ENCODE data around the gene RABGGTB. TPM values are rescaled to one million over a fixed set of nuclear protein-coding genes. Genes with fewer than 3 reads are reported as not detected.
"Not testable (repeated sequence)": the region's sequence is repeated elsewhere in the genome, so short reads cannot be mapped to it uniquely, and the experiment has no call there.

Gene RABGGTB
- 105 and 109 TPM in 2 replicates for polyA plus RNA-seq (2014; cell fraction: cytosol; rRNA removed)
- polyA plus RNA-seq (2014; cell fraction: nucleus; rRNA removed), result 209 and 222 TPM in 2 replicates

DNA sequence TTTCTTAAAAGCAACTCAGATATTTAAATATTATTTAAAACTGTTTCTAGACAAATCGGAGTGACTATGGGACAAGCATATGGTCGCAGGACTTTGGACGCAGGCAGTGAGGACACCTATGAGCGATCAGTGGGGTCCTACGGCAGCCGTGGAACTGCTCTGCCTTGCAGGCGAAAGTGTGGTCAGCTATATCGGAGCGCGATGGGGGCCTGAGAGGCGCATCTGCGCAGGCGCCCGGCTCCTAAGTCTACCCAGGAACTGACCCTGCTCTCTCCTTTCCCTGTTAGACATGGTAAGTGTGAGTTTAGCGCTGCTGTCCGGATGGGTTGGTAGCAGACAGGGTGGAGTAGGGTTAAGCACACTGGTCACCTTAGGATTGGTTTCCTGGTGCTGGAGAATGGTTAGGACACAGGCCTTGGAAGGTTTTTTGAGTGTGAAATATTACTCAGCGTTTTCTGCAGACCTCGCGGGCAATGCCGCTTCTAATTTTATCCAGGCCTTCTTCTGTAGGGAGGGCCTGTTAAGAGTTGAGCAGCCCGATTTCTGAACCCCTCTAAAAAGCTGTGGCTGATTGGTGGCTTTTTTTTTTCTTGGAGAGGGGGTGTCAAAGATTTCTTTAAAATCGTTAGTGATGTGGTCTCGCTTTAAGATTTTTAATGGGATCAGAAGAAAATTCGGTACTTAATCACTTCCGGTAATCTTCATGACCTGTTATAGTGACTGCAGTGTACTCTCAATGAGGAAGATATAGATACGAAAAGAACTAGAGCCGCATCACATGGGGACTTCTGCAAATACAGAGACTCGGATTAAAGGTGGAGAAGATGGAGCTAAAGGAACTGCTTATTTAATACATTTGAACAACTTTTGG, at the start of gene RABGGTB:
TSS of gene RABGGTB (plus strand) at position 274 of the 871 bp plus-strand sequence. CDS start at position 290, 16 bp downstream.
- peak; percentile 95 for DNase-seq (ENCODE audit: low spot score)

DNA sequence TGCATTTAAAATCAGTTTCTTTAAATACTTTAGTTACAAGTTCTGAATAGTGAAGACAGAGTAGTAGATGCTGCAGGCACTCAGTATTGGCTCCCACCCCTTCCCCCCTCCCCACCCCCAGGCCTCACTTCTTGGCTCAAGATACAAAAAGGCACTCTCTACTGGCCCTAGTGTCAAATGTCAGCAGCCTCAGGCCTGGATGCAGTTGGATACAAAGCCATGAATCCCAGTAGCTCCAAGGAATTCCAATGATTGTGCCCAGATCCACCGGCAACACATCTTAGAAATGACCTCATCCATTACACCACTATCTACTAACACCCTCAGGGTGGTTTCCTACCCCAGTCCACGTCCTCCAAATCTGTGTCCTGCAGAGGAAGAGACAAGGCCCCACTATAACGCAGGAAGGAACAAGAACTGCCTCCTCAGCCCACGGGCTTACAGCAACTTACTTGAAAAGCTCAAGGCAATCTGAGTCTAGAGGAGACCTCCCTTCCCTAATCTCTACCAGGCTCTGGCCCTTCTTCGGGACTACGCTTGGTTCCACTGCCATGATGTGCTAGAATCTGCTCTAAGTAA, 43.9 kb upstream of the RABGGTB start:
- DNase-seq (ENCODE audit: low spot score), result no peak

DNA sequence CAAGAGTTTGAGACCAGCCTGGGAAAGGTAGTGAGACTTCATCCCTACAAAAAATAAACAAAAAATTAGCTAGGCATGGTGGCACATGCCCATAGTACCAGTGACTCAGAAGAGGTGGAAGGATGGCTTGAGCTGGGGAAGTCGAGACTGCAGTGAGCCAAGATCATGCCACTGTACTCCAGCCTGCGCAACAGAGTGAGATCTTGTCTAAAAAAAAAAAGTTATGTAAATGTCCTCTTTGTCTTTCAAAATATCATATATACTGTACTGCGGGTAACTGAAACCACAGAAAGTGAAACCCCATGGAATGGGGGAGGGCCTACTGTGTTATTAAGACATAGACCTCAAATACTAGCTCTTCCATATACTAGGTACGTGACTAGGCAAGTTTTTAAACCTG, 40.8 kb upstream of the RABGGTB start:
- DNase-seq (ENCODE audit: low spot score), result no peak

DNA sequence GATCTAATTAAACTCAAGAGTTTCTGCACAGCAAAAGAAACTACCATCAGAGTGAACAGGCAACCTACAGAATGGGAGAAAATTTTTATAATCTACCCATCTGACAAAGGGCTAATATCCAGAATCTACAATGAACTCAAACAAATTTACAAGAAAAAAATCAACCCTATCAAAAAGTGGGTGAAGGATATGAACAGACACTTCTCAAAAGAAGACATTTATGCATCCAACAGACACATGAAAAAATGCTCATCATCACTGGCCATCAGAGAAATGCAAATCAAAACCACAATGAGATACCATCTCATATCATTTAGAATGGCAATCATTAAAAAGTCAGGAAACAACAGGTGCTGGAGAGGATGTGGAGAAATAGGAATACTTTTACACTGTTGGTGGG, 28.8 kb upstream of the RABGGTB start:
- not testable (repeated sequence) for DNase-seq (ENCODE audit: low spot score)

DNA sequence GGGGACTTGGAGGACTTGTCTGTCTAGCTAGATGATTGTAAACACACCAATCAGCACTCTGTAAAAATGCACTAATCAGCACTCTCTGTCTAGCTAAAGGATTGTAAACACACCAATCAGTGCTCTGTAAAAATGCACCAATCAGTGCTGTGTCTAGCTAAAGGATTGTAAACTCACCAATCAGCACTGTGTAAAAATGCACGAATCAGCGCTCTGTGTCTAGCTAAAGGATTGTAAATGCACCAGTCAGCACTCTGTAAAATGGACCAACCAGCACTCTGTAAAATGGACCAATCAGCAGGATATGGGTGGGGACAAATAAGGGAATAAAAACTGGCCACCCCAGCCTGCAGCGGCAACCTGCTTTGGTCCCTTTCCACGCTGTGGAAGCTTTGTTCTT, 27.5 kb upstream of the RABGGTB start:
- DNase-seq (ENCODE audit: low spot score), result not testable (repeated sequence)

DNA sequence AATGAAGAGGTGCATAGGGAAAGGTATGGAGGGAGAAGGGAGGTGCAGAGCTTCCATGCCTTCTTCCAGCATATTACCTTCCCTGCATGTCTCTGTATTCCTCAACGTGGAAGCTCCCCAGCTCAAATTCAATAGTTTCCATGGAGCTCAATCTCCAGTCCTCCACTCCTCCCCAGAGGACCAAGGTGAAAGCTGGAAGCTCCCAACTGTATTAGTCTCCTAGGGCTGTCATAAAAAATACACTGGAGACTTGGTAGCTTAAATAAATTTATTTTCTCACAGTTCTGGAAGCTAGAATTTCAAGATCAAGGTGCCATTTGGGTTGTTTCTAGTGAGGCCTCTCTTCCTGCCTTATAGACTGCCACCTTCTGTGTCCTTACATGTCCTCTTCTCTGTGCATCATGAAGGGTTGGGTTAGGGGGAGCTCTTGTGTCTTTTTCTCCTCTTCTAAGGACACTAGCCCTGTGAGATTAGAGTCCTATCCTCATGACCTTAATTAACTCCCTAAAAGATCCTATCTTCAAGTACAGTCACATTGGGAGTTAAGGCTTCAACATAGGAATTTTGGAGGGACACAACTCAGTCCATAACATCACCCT, 21.9 kb upstream of the RABGGTB start:
- no peak for DNase-seq (ENCODE audit: low spot score)

DNA sequence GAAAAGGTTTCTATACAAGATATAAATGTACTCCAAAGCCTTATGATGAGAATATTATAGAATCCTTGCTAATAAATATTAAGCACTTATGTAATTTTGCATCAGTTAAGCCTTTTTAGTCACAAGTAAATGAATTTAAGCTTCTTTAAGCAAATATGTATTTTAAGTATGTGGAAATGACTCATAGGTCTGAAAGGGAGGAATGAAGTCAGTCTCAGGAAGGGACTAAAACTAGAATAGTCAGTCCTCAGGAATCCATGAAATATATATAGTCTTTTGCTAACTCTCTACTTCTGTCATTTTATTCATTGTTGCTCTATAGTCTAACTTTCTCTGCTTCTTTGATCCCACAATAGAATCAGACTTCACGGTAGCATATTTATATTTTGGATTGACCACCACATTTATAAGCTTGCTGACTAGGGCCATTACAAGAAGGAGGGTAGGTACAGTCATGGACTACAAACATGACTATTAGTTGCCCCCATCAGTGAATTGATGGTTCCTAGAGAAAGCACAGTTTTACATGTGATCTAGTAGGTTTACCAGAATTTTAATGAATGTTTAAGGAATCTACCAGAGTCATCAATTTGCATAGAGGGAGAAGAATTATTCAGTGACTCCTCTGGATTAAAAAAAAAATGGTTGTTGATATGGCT, 20.2 kb upstream of the RABGGTB start:
- DNase-seq (ENCODE audit: low spot score), result no peak

DNA sequence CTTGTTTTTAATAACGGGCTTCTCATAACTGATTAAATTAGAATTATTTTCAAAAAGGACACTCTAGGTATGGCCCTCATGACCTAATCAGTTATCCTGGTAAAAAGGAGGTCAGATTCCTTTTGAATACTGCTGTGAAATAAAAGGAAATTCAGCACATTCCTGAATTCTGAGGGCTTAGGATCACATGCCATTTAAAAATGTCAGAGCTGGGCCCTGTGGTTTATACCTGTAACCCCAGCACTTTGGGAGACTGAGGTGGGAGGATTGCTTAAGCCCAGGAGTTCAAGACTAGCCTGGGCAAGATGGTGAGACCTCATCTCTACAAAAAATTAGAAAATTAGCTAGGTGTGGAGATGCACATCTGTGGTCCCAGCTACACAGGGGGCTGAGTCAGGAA, 18.0 kb upstream of the RABGGTB start:
- no peak for DNase-seq (ENCODE audit: low spot score)

DNA sequence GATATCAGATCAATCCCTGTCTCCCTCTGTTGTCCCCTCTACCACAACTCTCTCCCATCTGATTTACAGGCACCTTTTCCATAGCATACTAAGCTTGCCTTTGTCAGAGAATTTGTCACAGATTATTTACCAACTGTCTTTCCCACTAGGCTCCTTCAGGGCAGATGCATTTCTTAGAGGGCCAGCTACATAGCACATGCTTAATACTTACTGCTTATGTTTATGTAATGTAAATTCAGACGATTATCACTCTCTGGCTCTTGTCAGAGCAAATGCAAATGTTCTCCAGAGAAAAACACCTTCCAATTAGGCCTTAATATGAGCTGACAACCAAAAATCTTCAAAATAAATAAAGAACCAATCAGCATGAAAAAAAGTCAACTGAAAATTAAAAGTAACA, 15.3 kb upstream of the RABGGTB start:
- no peak for DNase-seq (ENCODE audit: low spot score)

DNA sequence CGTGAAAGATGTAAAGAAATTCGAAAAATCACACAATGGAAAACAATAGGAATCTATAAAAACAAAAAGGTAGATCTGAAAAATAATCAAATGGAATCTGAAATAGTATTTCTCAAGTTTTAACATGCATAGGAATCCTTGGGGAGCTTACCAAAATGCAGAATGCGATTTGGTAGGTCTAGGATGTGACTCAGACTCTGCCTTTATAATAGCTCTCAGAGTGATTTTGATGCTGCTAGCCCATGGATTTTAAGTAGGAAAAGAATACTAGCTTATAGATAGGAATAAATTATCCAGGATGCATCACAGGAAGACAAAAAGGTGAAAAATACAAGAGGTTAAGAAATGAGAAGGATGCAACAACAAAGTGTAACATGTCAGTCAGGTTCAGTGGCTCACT, 14.1 kb upstream of the RABGGTB start:
- no peak for DNase-seq (ENCODE audit: low spot score)

DNA sequence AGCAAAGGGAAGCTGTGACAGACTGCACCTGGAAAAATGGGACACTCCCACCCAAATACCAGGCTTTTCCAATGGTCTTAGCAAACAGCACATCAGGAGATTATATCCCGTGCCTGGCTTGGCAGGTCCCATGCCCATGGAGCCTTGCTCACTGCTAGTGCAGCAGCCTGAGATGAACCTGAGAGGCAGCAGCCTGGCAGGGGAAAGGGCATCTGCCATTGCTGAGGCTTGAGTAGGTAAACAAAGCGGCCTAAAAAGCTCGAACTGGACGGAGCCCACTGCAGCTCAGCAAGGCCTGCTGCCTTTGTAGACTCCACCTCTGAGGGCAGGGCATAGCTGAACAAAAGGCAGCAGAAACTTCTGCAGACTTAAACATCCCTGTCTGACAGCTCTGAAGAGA, 8.2 kb upstream of the RABGGTB start:
- DNase-seq (ENCODE audit: low spot score), result not testable (repeated sequence)

DNA sequence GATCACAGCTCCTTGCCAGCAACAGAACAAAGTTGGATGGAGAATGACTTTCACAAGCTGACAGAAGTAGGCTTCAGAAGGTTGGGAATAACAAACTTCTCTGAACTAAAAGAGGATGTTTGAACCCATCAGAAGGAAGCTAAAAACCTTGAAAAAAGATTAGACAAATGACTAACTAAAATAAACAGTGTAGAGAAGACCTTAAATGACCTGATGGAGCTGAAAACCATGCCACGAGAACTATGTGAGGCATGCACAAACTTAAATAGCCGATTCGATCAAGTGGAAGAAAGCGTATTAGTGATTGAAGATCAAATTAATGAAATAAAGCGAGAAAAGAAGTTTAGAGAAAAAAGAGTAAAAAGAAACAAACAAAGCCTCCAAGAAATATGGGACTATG, 7.4 kb upstream of the RABGGTB start:
- not testable (repeated sequence) for DNase-seq (ENCODE audit: low spot score)

DNA sequence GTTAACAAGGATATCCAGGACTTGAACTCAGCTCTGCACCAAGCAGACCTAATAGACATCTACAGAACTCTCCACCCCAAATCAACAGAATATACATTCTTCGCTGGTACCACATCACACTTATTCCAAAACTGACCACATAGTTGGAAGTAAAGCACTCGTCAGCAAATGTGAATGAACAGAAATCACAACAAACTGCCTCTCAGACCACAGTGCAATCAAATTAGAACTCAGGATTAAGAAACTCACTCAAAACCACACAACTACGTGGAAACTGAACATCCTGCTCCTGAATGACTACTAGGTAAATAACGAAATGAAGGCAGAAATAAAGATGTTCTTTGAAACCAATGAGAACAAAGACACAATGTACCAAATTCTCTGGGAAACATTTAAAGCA, 5.9 kb upstream of the RABGGTB start:
- not testable (repeated sequence) for DNase-seq (ENCODE audit: low spot score)

DNA sequence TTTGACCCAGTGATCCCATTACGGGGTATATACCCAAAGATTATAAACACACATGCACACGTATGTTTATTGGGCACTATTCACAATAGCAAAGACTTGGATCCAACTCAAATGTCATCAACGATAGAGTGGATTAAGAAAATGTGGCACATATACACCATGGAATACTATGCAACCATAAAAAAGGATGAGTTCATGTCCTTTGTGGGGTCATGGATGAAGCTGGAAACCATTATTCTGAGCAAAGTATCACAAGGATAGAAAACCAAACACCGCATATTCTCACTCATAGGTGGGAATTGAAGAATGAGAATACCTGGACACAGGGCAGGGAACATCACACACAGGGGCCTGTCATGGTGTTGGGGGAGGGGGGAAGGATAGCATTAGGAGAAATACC, 2.1 kb upstream of the RABGGTB start:
- not testable (repeated sequence) for DNase-seq (ENCODE audit: low spot score)

DNA sequence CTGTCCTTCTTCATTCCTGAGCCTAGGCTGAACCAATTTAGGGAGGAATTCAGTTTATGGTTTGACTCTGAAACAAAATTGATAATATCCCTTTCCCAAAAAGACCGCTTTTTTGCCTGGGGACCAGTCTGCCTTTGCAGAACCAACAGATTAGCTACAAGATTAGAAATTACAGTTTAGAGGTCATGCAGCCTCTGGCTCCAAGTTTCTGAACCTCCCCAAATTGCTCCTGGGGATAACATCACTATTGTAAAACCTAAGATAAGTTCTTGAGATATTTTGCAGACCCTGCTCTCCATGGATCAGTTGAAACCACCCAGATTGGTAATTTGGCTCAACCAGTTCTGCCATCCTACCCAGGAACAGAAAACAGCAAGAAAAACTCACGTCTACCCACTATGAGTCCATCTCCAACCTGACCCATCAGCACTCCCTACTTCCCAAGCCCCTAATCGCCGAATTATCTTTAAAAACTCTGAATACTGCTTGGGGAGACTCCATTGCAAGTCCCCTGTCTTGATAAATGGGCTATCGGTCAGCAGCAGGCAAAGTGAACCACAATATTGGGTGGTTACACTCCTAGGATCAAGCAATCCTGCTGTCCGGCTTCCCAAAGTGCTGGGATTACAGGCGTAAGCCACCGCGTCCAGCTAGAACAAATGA, 605 bp upstream of the RABGGTB start:
- no peak for DNase-seq (ENCODE audit: low spot score)

DNA sequence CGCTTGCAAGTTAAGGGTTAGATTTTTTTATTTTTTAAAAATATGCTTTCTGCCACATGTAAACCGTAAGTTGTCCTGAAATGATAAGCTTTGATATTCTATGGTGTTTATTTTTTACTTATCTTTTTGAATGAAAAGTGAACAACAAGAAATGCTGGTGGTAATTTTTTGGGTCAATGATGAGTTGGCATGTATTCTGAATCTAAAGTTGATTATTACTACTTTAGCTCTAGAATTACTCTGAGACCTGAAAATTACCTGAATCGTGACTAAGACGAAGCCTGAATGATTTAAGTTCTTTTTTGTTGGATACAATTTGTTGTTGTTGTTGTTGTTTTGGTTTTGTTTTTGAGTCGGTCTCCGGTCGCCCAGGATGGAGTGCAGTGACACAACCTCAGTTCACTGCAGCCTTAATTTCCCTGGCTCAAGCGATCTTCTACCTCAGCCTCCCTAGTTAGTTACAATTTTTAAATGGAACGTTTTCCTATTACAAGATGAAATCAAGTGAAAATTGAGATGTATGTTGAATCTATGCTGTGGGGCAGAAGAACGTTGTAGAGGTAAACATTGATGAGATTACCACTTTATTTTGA, 941 bp downstream of the RABGGTB start:
- DNase-seq (ENCODE audit: low spot score), result no peak

DNA sequence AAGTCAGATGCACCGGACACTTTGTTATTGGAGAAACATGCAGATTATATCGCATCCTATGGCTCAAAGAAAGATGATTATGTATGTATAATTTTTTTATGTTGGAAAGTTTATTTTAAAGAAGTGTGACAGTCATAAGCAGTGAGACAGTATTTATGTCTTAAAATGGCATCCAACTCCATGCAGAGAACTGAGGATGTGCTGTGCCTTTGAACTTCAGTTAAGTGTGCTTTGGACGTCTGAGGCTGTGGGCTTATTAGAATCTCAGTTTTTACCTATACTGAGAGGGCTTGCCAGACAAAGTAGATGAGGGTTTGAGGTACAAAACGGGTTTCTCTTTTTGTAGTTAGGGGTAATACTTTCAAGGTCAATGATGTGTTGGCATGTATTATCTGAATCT, 1.5 kb downstream of the RABGGTB start:
- no peak for DNase-seq (ENCODE audit: low spot score)

DNA sequence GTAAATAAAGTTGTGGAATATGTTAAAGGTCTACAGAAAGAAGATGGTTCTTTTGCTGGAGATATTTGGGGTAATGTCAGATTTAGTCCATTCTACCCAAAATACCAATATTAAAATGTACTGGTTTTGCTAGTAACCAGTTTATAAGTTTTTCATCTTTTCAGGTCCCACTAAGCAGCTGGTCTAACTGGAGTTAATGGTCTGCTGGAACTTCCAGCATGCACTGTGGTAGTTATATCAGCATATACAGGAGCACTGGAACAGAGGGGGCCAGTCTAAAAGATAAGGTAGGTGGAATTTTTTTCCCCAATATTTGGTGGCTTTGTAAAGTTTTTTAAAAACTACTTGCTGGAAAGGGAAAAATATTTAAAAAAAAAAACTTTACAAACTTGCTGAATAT, 3.9 kb downstream of the RABGGTB start:
- no peak for DNase-seq (ENCODE audit: low spot score)

DNA sequence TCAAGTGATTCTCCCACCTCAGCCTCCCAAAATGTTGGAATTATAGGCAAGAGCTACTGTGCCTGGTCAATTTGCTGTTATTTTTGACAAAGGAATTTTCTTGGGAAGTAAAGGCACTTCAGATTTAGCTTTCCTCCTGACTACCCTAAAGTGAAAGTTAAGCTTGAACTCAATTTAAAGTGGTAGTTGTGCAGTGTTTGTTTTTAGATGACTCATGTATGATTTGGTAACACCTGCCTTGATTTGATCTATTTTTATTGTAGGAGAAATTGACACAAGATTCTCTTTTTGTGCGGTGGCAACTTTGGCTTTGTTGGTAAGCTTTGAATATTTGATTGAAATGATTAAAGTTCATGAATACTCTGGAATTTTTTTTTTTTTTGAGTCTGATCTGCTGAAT, 5.0 kb downstream of the RABGGTB start:
- no peak for DNase-seq (ENCODE audit: low spot score)

DNA sequence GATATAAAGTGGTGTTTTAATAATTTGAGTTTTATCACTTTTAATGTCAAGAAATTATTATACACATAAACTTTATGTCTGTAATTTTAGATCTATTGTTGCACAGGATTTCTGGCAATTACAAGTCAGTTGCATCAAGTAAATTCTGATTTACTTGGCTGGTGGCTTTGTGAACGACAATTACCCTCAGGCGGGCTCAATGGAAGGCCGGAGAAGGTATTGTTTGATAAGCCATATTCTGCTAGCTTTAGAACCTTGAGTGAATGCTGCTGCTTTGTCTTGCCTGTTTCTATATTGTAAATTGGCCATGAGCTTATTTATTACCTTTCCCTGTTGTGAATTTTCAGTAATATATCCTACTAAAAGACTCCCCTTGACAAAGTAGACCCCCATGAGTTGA, 6.0 kb downstream of the RABGGTB start:
- DNase-seq (ENCODE audit: low spot score), result no peak

DNA sequence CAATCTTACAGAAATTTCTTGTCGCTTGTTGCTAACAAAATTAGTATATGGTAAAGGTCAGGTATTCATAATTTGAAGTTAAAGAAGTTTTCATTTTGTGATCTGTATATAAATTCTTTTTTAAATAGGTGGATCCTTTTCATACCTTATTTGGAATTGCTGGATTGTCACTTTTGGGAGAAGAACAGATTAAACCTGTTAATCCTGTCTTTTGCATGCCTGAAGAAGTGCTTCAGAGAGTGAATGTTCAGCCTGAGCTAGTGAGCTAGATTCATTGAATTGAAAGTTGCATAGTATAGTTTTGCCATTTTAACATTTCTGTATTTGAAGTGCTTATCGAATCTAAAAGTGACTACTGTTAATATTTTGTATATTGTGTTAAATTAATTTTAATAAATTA, 8.3 kb downstream of the RABGGTB start:
- DNase-seq (ENCODE audit: low spot score), result no peak

Measured in SK-N-DZ (cell line).